HepG2 (cell line): Measurements from ENCODE around the gene HSPB9. TPM values are rescaled to one million over a fixed set of nuclear protein-coding genes. Genes with fewer than 3 reads are reported as not detected.

Source experiments
- ATAC-seq: fragments of 200-7000 bp; cut with Tn5 transposase; 3 replicates; pipeline ENCODE4 v1.9.1; 2020; ENCODE audit warnings: mild to moderate bottlenecking, moderate library complexity
- BruUV-seq: library from RNA; stranded (reverse); fragments of 400-500 nt; replicated peaks from 2 replicates; lab custom pipeline; 2021; lab: Mats Ljungman, UMichigan
- CTCF ChIA-PET: fragments of 300-600 bp; formaldehyde crosslinking; extraction: SDS; loops from one replicate; lab custom pipeline; 2021; ENCODE audit warnings: low total read pairs, inconsistent platforms, low intra/inter-chr PET ratio; lab: Yijun Ruan, JAX
- POLR2A ChIA-PET: fragments of 350-600 bp; sonication (Branson Sonifier 250); formaldehyde crosslinking; loops from one replicate; lab custom pipeline; 2020; ENCODE audit warnings: antibody characterized with exemption, inconsistent platforms; lab: Yijun Ruan, JAX
- DNase-seq: peaks from one replicate; pipeline ENCODE4 v3.0.0-alpha.2; 2015; ENCODE audit warnings: low spot score
- FAIRE-seq: peaks from 3 replicates; lab custom pipeline; 2011; peaks lifted over from hg19 to GRCh38; lab: Jason Lieb, UNC
- H2AFZ ChIP-seq: one replicate; pipeline ENCODE4 v1.6.1; 2011; ENCODE audit warnings: low read length, inconsistent platforms
- H3K27ac ChIP-seq: fragments of 300-600 bp; 3 replicates; pipeline ENCODE4 v1.8.0; 2011; ENCODE audit warnings: mixed run types, mild to moderate bottlenecking, mixed read lengths, low read length, inconsistent platforms; ENCODE audit not compliant: insufficient read depth; ENCODE audit errors: extremely low read length
- H3K27me3 ChIP-seq, 2 experiments: fragments of 200-600 bp in 1 of 2; 2 replicates in 1 of 2; 3 replicates in 1 of 2; pipeline versions ENCODE4 v1.6.0 to v1.8.0; 2011; ENCODE audit warnings: low read length in 2 of 2, mild to moderate bottlenecking in 2 of 2, moderate library complexity in 2 of 2, inconsistent platforms in 1 of 2; ENCODE audit not compliant: insufficient read depth in 2 of 2, control insufficient read depth in 1 of 2
- H3K36me3 ChIP-seq, 2 experiments: fragments of 200-600 bp in 1 of 2; replicated peaks in 1 of 2; 2 replicates in 1 of 2; 3 replicates in 1 of 2; pipeline versions ENCODE4 v1.5.1 to v1.8.0; 2011; ENCODE audit warnings: low read length in 2 of 2, inconsistent platforms in 1 of 2; ENCODE audit not compliant: insufficient read depth in 2 of 2, control insufficient read depth in 1 of 2
- H3K4me1 ChIP-seq: 2 replicates; pipeline ENCODE4 v1.5.1; 2012; ENCODE audit warnings: low read length, inconsistent platforms; ENCODE audit not compliant: insufficient read depth
- H3K4me2 ChIP-seq: 2 replicates; pipeline ENCODE4 v1.6.0; 2011; ENCODE audit warnings: low read depth, low read length, inconsistent platforms
- H3K4me3 ChIP-seq, 3 experiments: fragments of 200-600 bp in 1 of 3; sonication (generic), shearing (Covaris generic) in 1 of 3; replicated peaks in 1 of 3; 2 replicates each; pipeline ENCODE4 v1.5.1; 2011 to 2016; ENCODE audit warnings: low read length in 3 of 3, inconsistent platforms in 2 of 3, low read depth in 2 of 3, mild to moderate bottlenecking in 2 of 3, control low read depth in 1 of 3, mixed read lengths in 1 of 3; ENCODE audit not compliant: insufficient read depth in 1 of 3
- H3K79me2 ChIP-seq: one replicate; pipeline ENCODE4 v1.6.1; 2011; ENCODE audit warnings: low read length, inconsistent platforms; ENCODE audit not compliant: insufficient read depth
- H3K9ac ChIP-seq: 2 replicates; pipeline ENCODE4 v1.6.0; 2011; ENCODE audit warnings: mild to moderate bottlenecking, low read depth, low read length, inconsistent platforms; ENCODE audit not compliant: insufficient read depth
- H3K9me3 ChIP-seq: 2 replicates; pipeline ENCODE4 v1.5.1; 2012; ENCODE audit warnings: mild to moderate bottlenecking, low read length
- H4K20me1 ChIP-seq: 2 replicates; pipeline ENCODE4 v1.6.0; 2011; ENCODE audit warnings: inconsistent platforms, mild to moderate bottlenecking, low read length, moderate library complexity; ENCODE audit not compliant: insufficient read depth
- ARNTL ChIP-seq: sonication (generic); formaldehyde crosslinking; IDR thresholded peaks from 2 replicates; pipeline ENCODE4 v1.4.0; 2020; ENCODE audit warnings: mild to moderate bottlenecking, missing genetic modification reagents
- SPEN ChIP-seq: sonication (generic); formaldehyde crosslinking; IDR thresholded peaks from 2 replicates; pipeline ENCODE4 v1.5.1; 2020; ENCODE audit warnings: low read depth, mild to moderate bottlenecking, missing genetic modification reagents
- ZMAT5 ChIP-seq: sonication (generic); formaldehyde crosslinking; IDR thresholded peaks from 2 replicates; pipeline ENCODE4 v1.5.0; 2020; ENCODE audit warnings: mild to moderate bottlenecking, low read depth, missing genetic modification reagents, borderline replicate concordance
- ZNF33B ChIP-seq: sonication (generic); formaldehyde crosslinking; IDR thresholded peaks from 2 replicates; pipeline ENCODE4 v1.5.1; 2020; ENCODE audit warnings: mild to moderate bottlenecking, missing genetic modification reagents
- ZNF770 ChIP-seq: sonication (generic); formaldehyde crosslinking; IDR thresholded peaks from 2 replicates; pipeline ENCODE4 v1.5.0; 2020; ENCODE audit warnings: mild to moderate bottlenecking, missing genetic modification reagents
- WGBS: methylation state at CpG from one replicate; pipeline ENCODE4 v1.1.6; 2017; ENCODE audit warnings: low lambda C conversion rate; 5-methylcytosine and 5-hydroxymethylcytosine counted together
- in situ Hi-C: cut with HindIII; loops from 2 replicates; pipeline ENCODE4 v1.10.0; 2017; ENCODE audit warnings: low pct_unique_long_range_greater_than_20kb; ENCODE audit not compliant: extremely low pct_ligation_motif_present
- intact Hi-C: fragments of 100-400 bp; cut with micrococcal nuclease; formaldehyde crosslinking; loops from one replicate; pipeline ENCODE4 v1.10.0; 2022; ENCODE audit not compliant: unreplicated experiment
- polyA plus RNA-seq, 8 experiments: library from polyadenylated mRNA; depleted of rRNA in 3 of 8; stranded (reverse) in 7 of 8; unstranded in 1 of 8; fragments of >200 nt; fragmentation: Illumina TruSeq in 4 of 8; extraction: Trizol in 4 of 8; gene quantifications; 2 replicates each; pipeline versions ENCODE4 v1.2.1 to v1.2.3, GENCODE V29; 2011 to 2016; ENCODE audit warnings: low read depth in 4 of 8, missing spikeins in 1 of 8, mixed read lengths in 1 of 8; ENCODE audit not compliant: insufficient read depth in 1 of 8
- total RNA-seq, 5 experiments: library from RNA; depleted of rRNA; stranded (reverse); fragments of >200 nt; fragmentation: Illumina TruSeq; extraction: Trizol; gene quantifications; 2 replicates each; pipeline ENCODE4 v1.2.3, GENCODE V29; 2016; ENCODE audit warnings: low read depth in 1 of 5
- TF ChIP-seq, protein P1 (sequence below): sonication (generic); IDR thresholded peaks from 2 replicates; pipeline ENCODE4 v1.6.1; 2016; ENCODE audit warnings: low read depth, borderline replicate concordance

Gene HSPB9
- total and polyA plus RNA-seq, 2 of the 13 experiments (the other 11 are each of a cell fraction or from before 2014, with no cell fraction given), result 0.05 to 0.24 TPM

GRCh38 chr17:42090964-42091790 is 31.4 kb upstream of the HSPB9 start:
- DNase-seq, result no peak
- intact Hi-C loops, result no loop called here
- ChIA-PET CTCF (no interaction called here), POLR2A (interaction anchor here (0.7 to 1.9 kb wide), 8 partner anchors 11 to 132 kb away, joined by 3 to 9 read pairs (median 3); partner anchors contain the start of genes CNP, DHX58 and KAT2A)
- Histone ChIP-seq H2AFZ (no peak overlapping the region), H3K4me1 (peaks cover 77% of the 10 kb centered on the region), H3K4me3 (no peak overlapping the region), H3K79me2 (no peaks in the 10 kb centered on the region), H3K4me2 (no peak overlapping the region; the same call in 1 of the 2 replicates), H3K9ac (no peak overlapping the region), H3K9me3 (no peaks in the 10 kb centered on the region), H3K36me3 (no peaks in the 10 kb centered on the region), H4K20me1 (no peaks in the 10 kb centered on the region), H3K27ac (no peak overlapping the region), H3K27me3 (peaks cover 0 to 18% of the 10 kb centered on the region in 2 experiments; a peak in 2 of 5 replicates)
- 60% methylated on average over 8 of the region's 8 CpGs for WGBS
- no TSS peak for BruUV-seq
- no peak for FAIRE-seq
- ATAC-seq, result no peak
- in situ Hi-C loops, result no loop called here
- TF ChIP-seq ZNF770 (CRISPR knock-in tag), result peak; percentile 35; the same call in 1 of the 2 replicates
- no peak for TF ChIP-seq SPEN (CRISPR knock-in tag)
- TF ChIP-seq ZNF33B (CRISPR knock-in tag), result 0 out of 2 replicates have a peak, but pooled peaks have one; percentile 33
- TF ChIP-seq, protein P1, sequence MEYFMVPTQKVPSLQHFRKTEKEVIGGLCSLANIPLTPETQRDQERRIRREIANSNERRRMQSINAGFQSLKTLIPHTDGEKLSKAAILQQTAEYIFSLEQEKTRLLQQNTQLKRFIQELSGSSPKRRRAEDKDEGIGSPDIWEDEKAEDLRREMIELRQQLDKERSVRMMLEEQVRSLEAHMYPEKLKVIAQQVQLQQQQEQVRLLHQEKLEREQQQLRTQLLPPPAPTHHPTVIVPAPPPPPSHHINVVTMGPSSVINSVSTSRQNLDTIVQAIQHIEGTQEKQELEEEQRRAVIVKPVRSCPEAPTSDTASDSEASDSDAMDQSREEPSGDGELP, result no peak
- no peak for TF ChIP-seq ARNTL
- no peak for TF ChIP-seq ZMAT5 (CRISPR knock-in tag)
